HG03565 (cell line): ENCODE data around the gene KRTAP5-9.
"Not testable (repeated sequence)": the region's sequence is repeated elsewhere in the genome, so short reads cannot be mapped to it uniquely, and the experiment has no call there.

Experiments
- ATAC-seq: cut with Tn5 transposase; IDR thresholded peaks from one replicate; pipeline ENCODE4 v1.9.1; 2021; ENCODE audit warnings: mild to moderate bottlenecking, moderate library complexity; ENCODE audit not compliant: unreplicated experiment

The KRTAP5-9 gene

GRCh38 chr11:71581826-71582225, 33.6 kb downstream of the KRTAP5-9 start:
- no peak for ATAC-seq

GRCh38 chr11:71582309-71582895, 34.2 kb downstream of the KRTAP5-9 start, which contains the start of gene KRTAP5-11:
KRTAP5-11 (minus strand) TSS chr11:71582875; CDS start chr11:71582837, 38 bp downstream.
- no peak for ATAC-seq

- ATAC-seq = not testable (repeated sequence)
These were observed 34.7 kb downstream of the KRTAP5-9 start for GRCh38 chr11:71582969-71583368.

GRCh38 chr11:71585673-71586072, 37.5 kb downstream of the KRTAP5-9 start:
- not testable (repeated sequence) for ATAC-seq

- not testable (repeated sequence) for ATAC-seq
These were observed 40.1 kb downstream of the KRTAP5-9 start for GRCh38 chr11:71588314-71588713.

- not testable (repeated sequence) for ATAC-seq
These were observed 40.8 kb downstream of the KRTAP5-9 start for GRCh38 chr11:71588822-71589545.

- not testable (repeated sequence) for ATAC-seq
These were observed 41.3 kb downstream of the KRTAP5-9 start for GRCh38 chr11:71589546-71589920.
